Measurements from ENCODE around the gene THSD4.

The THSD4 gene

DNA sequence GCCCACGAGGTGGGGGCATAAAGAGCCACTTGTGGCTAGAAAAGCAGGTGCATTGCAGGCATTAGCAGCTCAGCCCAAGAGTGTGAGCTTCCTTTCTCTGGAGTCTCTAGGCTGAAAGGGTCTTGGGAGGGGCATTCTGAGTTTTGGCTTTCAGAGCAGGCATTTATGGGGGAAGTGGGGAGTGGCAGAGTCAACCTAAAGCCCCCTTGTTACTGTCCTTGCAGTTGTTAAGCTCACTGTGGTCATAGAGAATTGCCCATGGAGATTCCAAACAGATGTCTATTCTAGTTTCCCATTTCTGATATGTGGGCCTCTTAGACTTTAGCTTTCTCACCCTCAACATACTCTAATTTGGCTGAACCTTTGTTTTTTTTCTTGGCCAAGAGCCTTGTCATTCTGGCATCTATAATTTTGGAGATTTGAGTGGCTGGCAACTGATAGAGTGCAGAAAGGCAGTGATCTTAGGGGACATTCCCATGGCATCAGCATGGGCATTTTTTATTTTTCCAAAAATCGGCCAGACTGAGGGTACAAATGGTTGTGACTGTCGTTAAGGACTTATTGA lies 217.9 kb downstream of the THSD4 start:
- no peak for DNase-seq (ENCODE audit: low read depth, low spot score)
- no peak overlapping the region for H3K9ac ChIP-seq (ENCODE audit: insufficient read length)
- no peak for TF ChIP-seq POLR2AphosphoS5 (IDR thresholded peaks at IDR 0.05; ENCODE audit: borderline replicate concordance, low read depth, low read length)
- TF ChIP-seq EZH2 (IDR thresholded peaks at IDR 0.05), result no peak
- TF ChIP-seq FOXP2 (optimal IDR thresholded peaks at IDR 0.05; ENCODE audit: control extremely low read depth, extremely low read length, insufficient read depth), result no peak
- no peaks in the 10 kb centered on the region for H3K36me3 ChIP-seq (ENCODE audit: insufficient read depth, low read length)
- H3K9me3 ChIP-seq (ENCODE audit: low read depth, low read length), result no peaks in the 10 kb centered on the region
- no peak overlapping the region for H3K4me3 ChIP-seq
- no peak overlapping the region for H3K27ac ChIP-seq

DNA sequence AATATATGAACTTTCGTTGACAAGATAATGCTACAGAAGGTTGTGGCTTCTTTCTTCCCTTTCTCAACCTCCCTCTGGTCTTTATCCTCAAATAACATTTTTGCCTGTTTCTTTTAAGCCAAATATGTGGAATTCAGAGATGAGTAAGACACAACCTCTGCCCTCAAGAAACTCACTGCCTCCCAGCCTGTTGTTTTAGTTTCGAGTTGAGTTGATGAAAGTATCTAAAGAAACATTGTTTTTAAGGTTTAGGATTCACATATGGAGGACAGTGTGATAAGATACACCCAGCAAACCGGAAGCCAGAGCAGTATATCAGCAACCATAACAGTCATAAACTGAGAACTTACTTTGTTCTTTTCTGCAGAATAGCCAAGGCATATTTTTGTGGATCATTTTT lies 218.6 kb downstream of the THSD4 start:
- Histone ChIP-seq H3K36me3 (ENCODE audit: insufficient read depth, low read length) (no peaks in the 10 kb centered on the region), H3K4me3 (no peak overlapping the region), H3K9me3 (ENCODE audit: low read depth, low read length) (no peaks in the 10 kb centered on the region), H3K9ac (ENCODE audit: insufficient read length) (no peak overlapping the region), H3K27ac (no peak overlapping the region)
- no peak for TF ChIP-seq FOXP2 (optimal IDR thresholded peaks at IDR 0.05; ENCODE audit: control extremely low read depth, extremely low read length, insufficient read depth)
- TF ChIP-seq EZH2 (IDR thresholded peaks at IDR 0.05), result no peak
- no peak for TF ChIP-seq POLR2AphosphoS5 (IDR thresholded peaks at IDR 0.05; ENCODE audit: borderline replicate concordance, low read depth, low read length)
- DNase-seq (ENCODE audit: low read depth, low spot score), result no peak

DNA sequence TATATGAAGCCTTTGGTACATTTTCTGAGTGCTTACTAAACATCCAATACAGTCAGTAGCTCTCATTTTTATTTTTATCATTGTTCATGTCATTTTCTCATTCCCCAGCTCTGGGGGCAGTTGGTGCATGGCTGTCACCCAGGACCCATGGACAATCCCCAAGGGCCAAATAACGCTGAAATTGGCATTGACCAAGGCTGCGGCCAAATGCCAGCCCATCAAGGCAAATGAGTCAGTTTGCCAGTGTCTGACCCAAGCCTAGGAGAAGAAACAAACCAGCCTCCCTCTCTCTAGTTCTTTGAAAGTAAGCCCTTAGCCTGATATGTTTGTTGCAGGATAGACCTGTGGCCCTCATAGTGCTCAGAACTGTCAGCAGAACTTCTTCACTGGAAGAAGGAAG lies 219.2 kb downstream of the THSD4 start:
- no peak for TF ChIP-seq POLR2AphosphoS5 (IDR thresholded peaks at IDR 0.05; ENCODE audit: borderline replicate concordance, low read depth, low read length)
- no peak for TF ChIP-seq EZH2 (IDR thresholded peaks at IDR 0.05)
- TF ChIP-seq FOXP2 (optimal IDR thresholded peaks at IDR 0.05; ENCODE audit: control extremely low read depth, extremely low read length, insufficient read depth), result no peak
- no peak for DNase-seq (ENCODE audit: low read depth, low spot score)
- Histone ChIP-seq H3K9me3 (ENCODE audit: low read depth, low read length) (no peaks in the 10 kb centered on the region), H3K36me3 (ENCODE audit: insufficient read depth, low read length) (no peaks in the 10 kb centered on the region), H3K4me3 (no peak overlapping the region), H3K9ac (ENCODE audit: insufficient read length) (no peak overlapping the region), H3K27ac (no peak overlapping the region)

DNA sequence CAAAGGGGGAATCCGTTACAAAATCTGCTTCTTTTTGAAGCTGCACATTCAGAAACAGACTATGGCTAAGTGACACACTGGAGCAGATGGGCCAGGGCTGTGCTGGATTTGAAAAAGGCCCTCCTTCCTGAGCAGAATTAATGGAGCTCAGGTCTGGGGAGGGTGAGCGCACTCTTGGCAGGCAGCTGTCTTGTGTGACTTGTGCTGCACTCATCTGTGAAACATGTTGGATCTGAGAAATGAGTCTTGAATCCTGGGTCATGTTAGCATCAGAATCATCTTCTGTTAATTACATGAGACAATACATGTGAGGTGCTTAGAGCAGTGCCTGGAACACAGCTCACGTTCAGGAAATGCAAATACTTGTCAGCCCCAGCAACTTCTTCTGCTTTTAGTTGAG lies 219.6 kb downstream of the THSD4 start:
- TF ChIP-seq POLR2AphosphoS5 (IDR thresholded peaks at IDR 0.05; ENCODE audit: borderline replicate concordance, low read depth, low read length) (no peak), EZH2 (IDR thresholded peaks at IDR 0.05) (no peak), FOXP2 (optimal IDR thresholded peaks at IDR 0.05; ENCODE audit: control extremely low read depth, extremely low read length, insufficient read depth) (no peak)
- Histone ChIP-seq H3K27ac (no peak overlapping the region), H3K9ac (ENCODE audit: insufficient read length) (no peak overlapping the region), H3K9me3 (ENCODE audit: low read depth, low read length) (no peaks in the 10 kb centered on the region), H3K4me3 (no peak overlapping the region), H3K36me3 (ENCODE audit: insufficient read depth, low read length) (no peaks in the 10 kb centered on the region)
- DNase-seq (ENCODE audit: low read depth, low spot score), result no peak

DNA sequence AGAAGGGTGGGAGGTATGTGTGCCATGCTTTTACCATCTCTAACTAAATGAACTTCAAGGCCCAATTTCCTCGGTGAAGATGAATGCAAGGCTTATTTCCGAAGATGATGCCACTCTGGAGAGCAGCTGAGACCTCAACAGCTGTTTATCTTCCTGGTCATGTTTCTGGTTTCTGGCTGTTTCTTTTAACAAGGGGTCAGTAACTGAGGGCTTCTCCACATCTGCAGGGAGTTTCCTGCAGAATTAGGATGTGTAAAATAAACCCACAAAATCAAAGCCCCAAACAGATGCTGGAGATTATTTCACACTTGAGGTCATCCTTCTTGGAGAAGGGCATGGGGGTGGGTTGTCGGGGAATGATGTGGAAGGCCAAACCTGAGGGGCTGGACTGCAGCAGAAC lies 220.3 kb downstream of the THSD4 start:
- no peak overlapping the region for H3K9ac ChIP-seq (ENCODE audit: insufficient read length)
- TF ChIP-seq FOXP2 (optimal IDR thresholded peaks at IDR 0.05; ENCODE audit: control extremely low read depth, extremely low read length, insufficient read depth), result no peak
- TF ChIP-seq EZH2 (IDR thresholded peaks at IDR 0.05), result no peak
- no peak for TF ChIP-seq POLR2AphosphoS5 (IDR thresholded peaks at IDR 0.05; ENCODE audit: borderline replicate concordance, low read depth, low read length)
- H3K36me3 ChIP-seq (ENCODE audit: insufficient read depth, low read length), result no peaks in the 10 kb centered on the region
- no peak overlapping the region for H3K27ac ChIP-seq
- DNase-seq (ENCODE audit: low read depth, low spot score), result no peak
- no peaks in the 10 kb centered on the region for H3K9me3 ChIP-seq (ENCODE audit: low read depth, low read length)
- H3K4me3 ChIP-seq, result no peak overlapping the region

DNA sequence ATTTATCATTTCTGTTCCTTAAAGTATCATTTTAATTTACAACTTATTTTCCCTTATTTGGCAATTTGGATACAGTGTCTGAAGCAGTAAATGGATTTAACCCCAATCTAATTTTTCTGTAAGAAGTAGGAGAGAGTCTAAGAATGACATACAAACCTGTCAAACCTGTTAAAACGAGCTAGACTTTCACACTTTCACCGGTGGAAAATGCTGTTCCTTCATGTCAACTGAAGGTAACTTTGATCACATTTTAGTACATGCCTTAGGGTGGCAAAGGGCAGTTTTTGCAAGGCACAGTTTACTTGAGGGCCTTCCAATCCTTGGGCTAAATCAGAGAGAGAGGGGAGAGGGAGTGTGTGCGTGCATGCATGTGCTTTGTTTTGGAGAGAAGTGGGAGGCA lies 221.4 kb downstream of the THSD4 start:
- no peak for TF ChIP-seq EZH2 (IDR thresholded peaks at IDR 0.05)
- TF ChIP-seq FOXP2 (optimal IDR thresholded peaks at IDR 0.05; ENCODE audit: control extremely low read depth, extremely low read length, insufficient read depth), result no peak
- no peak for TF ChIP-seq POLR2AphosphoS5 (IDR thresholded peaks at IDR 0.05; ENCODE audit: borderline replicate concordance, low read depth, low read length)
- no peak overlapping the region for H3K27ac ChIP-seq

DNA sequence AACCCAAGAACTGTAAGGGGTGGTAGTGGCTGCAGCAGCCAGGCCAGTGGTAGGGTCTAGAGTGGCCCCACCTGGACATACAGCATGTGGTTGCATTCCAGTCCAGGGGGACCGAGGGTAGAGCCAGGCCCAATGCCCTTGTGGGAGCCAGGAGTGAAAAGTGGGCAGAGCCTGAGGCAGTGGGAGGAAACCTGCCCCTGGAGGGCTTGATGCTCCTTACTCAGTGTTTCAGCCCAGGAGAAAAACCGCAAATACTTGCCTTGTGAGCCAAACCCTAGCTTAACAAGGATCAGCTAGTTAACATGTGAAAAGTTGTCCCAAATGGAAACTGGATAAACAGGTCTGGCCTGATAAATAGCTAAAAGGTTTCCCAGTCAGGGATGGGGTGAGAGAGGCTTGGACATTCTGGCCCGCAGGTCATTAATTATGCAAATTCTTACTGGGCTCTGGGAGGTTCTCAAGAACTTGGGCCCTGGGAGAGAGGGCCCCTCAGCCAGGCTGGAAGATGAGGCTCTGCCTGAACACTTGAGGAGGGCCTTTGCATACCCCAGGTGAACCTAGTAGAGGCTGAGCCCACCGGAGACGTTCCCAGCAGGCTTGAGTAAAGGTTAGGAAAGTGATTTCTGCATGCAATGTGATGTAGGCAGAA lies 222.1 kb downstream of the THSD4 start:
- Histone ChIP-seq H3K9me3 (ENCODE audit: low read depth, low read length) (no peaks in the 10 kb centered on the region), H3K27ac (no peak overlapping the region), H3K4me3 (no peak overlapping the region), H3K9ac (ENCODE audit: insufficient read length) (no peak overlapping the region), H3K36me3 (ENCODE audit: insufficient read depth, low read length) (no peaks in the 10 kb centered on the region)
- no peak for DNase-seq (ENCODE audit: low read depth, low spot score)
- no peak for TF ChIP-seq POLR2AphosphoS5 (IDR thresholded peaks at IDR 0.05; ENCODE audit: borderline replicate concordance, low read depth, low read length)

More for the DNA sequence above, 221.4 kb downstream of the THSD4 start:
- H3K4me3 ChIP-seq, result no peak overlapping the region
- no peaks in the 10 kb centered on the region for H3K36me3 ChIP-seq (ENCODE audit: insufficient read depth, low read length)
- H3K9ac ChIP-seq (ENCODE audit: insufficient read length), result no peak overlapping the region
- H3K9me3 ChIP-seq (ENCODE audit: low read depth, low read length), result no peaks in the 10 kb centered on the region
- no peak for DNase-seq (ENCODE audit: low read depth, low spot score)

DNA sequence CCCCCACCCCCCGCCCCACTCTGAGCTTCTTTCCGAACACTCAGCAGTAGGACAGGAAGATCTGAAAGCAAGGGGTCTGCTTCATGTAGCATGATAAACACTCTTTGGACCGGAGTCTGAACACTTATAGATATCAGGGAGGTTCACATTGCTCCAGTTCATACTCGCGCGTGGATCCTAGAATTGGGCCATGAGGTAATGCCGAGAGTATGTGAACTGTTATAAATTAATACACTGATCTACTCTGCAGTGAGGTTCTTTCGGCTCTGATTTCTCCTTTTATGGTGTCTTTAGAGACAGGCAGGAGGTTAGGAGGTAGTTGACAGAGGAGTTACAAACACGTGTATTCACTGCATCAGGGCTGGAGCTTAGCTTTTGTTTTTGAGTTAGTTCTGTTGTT lies 223.0 kb downstream of the THSD4 start:
- no peak for TF ChIP-seq POLR2AphosphoS5 (IDR thresholded peaks at IDR 0.05; ENCODE audit: borderline replicate concordance, low read depth, low read length)
- no peak for TF ChIP-seq EZH2 (IDR thresholded peaks at IDR 0.05)
- TF ChIP-seq FOXP2 (optimal IDR thresholded peaks at IDR 0.05; ENCODE audit: control extremely low read depth, extremely low read length, insufficient read depth), result no peak
- no peak for DNase-seq (ENCODE audit: low read depth, low spot score)
- H3K27ac ChIP-seq, result no peak overlapping the region
- H3K4me3 ChIP-seq, result no peak overlapping the region
- H3K9ac ChIP-seq (ENCODE audit: insufficient read length), result no peak overlapping the region
- no peaks in the 10 kb centered on the region for H3K36me3 ChIP-seq (ENCODE audit: insufficient read depth, low read length)
- no peaks in the 10 kb centered on the region for H3K9me3 ChIP-seq (ENCODE audit: low read depth, low read length)

All from SK-N-MC (cell line).